SU-DHL-6 (cell line): Measurements from ENCODE around the gene GARS1.

ENCODE experiments used
- H2AFZ ChIP-seq: fragments of 200-600 bp; sonication (generic); 2 replicates; pipeline ENCODE4 v1.6.1; 2014; ENCODE audit warnings: low read depth, mild to moderate bottlenecking, moderate library complexity, mixed read lengths, antibody characterized with exemption, low read length; ENCODE audit not compliant: severe bottlenecking
- H3F3A ChIP-seq: fragments of 200-600 bp; shearing (Covaris generic); 2 replicates; pipeline ENCODE4 v1.6.0; 2016; ENCODE audit warnings: antibody characterized with exemption, mild to moderate bottlenecking; ENCODE audit not compliant: insufficient read depth
- H3K27ac ChIP-seq: fragments of 200-600 bp; sonication (generic); 2 replicates; pipeline ENCODE4 v1.5.1; 2016; ENCODE audit warnings: low read depth, mild to moderate bottlenecking, low read length, moderate library complexity, mixed read lengths
- H3K27me3 ChIP-seq: fragments of 200-600 bp; sonication (generic), shearing (Covaris generic); 2 replicates; pipeline ENCODE4 v1.6.0; 2014; ENCODE audit warnings: mild to moderate bottlenecking, low read length
- H3K36me3 ChIP-seq: fragments of 200-600 bp; sonication (generic); 2 replicates; pipeline ENCODE4 v1.6.1; 2014; ENCODE audit warnings: mild to moderate bottlenecking, low read length, mixed read lengths
- H3K4me2 ChIP-seq: fragments of 300-600, 200-600 bp; shearing (Covaris generic), sonication (generic); 2 replicates; pipeline ENCODE4 v1.6.0; 2014; ENCODE audit warnings: low read length, low read depth, mild to moderate bottlenecking; ENCODE audit not compliant: poor library complexity, severe bottlenecking
- H3K4me3 ChIP-seq: fragments of 200-600 bp; sonication (generic); 2 replicates; pipeline ENCODE4 v1.5.1; 2014; ENCODE audit warnings: antibody characterized with exemption, low read length, mild to moderate bottlenecking, mixed read lengths; ENCODE audit not compliant: insufficient read depth, poor library complexity, severe bottlenecking
- H3K79me2 ChIP-seq: fragments of 200-600 bp; sonication (generic); 2 replicates; pipeline ENCODE4 v1.6.1; 2014; ENCODE audit warnings: mild to moderate bottlenecking, low read length, moderate library complexity; ENCODE audit not compliant: insufficient read depth
- H3K9ac ChIP-seq: fragments of 200-600 bp; sonication (generic); 2 replicates; pipeline ENCODE4 v1.7.0; 2014; ENCODE audit warnings: mild to moderate bottlenecking, low read length
- H3K9me2 ChIP-seq: fragments of 200-600 bp; sonication (generic); replicated peaks from 2 replicates; pipeline ENCODE4 v1.6.1; 2014; ENCODE audit warnings: low read length; ENCODE audit not compliant: insufficient read depth
- H3K9me3 ChIP-seq: fragments of 200-600 bp; sonication (generic); 2 replicates; pipeline ENCODE4 v1.6.1; 2014; ENCODE audit warnings: low read length, mixed read lengths; ENCODE audit not compliant: insufficient read depth
- H4K20me1 ChIP-seq: fragments of 200-600 bp; sonication (generic); 2 replicates; pipeline ENCODE4 v1.6.1; 2014; ENCODE audit warnings: low read depth, mild to moderate bottlenecking, antibody characterized with exemption, low read length, moderate library complexity, mixed read lengths
- CTCF ChIP-seq: fragments of 200-600 bp; sonication (generic); IDR thresholded peaks from one replicate; pipeline ENCODE4 v1.5.1; 2017; ENCODE audit warnings: antibody characterized with exemption, mild to moderate bottlenecking, low read length, moderate library complexity; ENCODE audit not compliant: insufficient read depth, poor library complexity, severe bottlenecking
- EZH2phosphoT487 ChIP-seq: fragments of 200-600 bp; sonication (generic), shearing (Covaris generic); conservative IDR thresholded peaks from 2 replicates; pipeline ENCODE4 v1.6.1; 2018; ENCODE audit warnings: mild to moderate bottlenecking, antibody characterized with exemption, low read length, moderate library complexity, mixed read lengths

GARS1 gene

GRCh38 chr7:30553141-30553540 lies 41.5 kb upstream of the GARS1 start:
- no peaks in the 10 kb centered on the region for H3F3A ChIP-seq
- H3K9ac ChIP-seq: no peak overlapping the region
- H3K4me2 ChIP-seq: no peak overlapping the region
- H4K20me1 ChIP-seq: no peaks in the 10 kb centered on the region
- H3K27ac ChIP-seq: no peak overlapping the region
- H3K36me3 ChIP-seq: no peaks in the 10 kb centered on the region
- H3K9me3 ChIP-seq: no peaks in the 10 kb centered on the region
- no peaks in the 10 kb centered on the region for H3K79me2 ChIP-seq
- H3K9me2 ChIP-seq: no peaks in the 10 kb centered on the region
- TF ChIP-seq EZH2phosphoT487 (no peak), CTCF (no peak)
- H2AFZ ChIP-seq: no peak overlapping the region
- no peak overlapping the region for H3K4me3 ChIP-seq
- H3K27me3 ChIP-seq: no peaks in the 10 kb centered on the region

- Histone ChIP-seq H3F3A (no peaks in the 10 kb centered on the region), H3K4me3 (no peak overlapping the region), H3K27ac (no peak overlapping the region), H3K79me2 (no peaks in the 10 kb centered on the region), H3K9me3 (no peaks in the 10 kb centered on the region), H3K9me2 (no peaks in the 10 kb centered on the region), H4K20me1 (no peaks in the 10 kb centered on the region), H3K9ac (no peak overlapping the region), H3K4me2 (no peak overlapping the region), H2AFZ (no peak overlapping the region), H3K36me3 (no peaks in the 10 kb centered on the region), H3K27me3 (no peaks in the 10 kb centered on the region)
- TF ChIP-seq CTCF: no peak
Observed at GRCh38 chr7:30553546-30553945, 41.1 kb upstream of the GARS1 start.

GRCh38 chr7:30555525-30555924 lies 39.2 kb upstream of the GARS1 start:
- TF ChIP-seq EZH2phosphoT487: no peak
- no peak for TF ChIP-seq CTCF
- H3K9me3 ChIP-seq: no peaks in the 10 kb centered on the region
- no peaks in the 10 kb centered on the region for H3K36me3 ChIP-seq
- H3K4me2 ChIP-seq: no peak overlapping the region
- H3K79me2 ChIP-seq: no peaks in the 10 kb centered on the region
- no peaks in the 10 kb centered on the region for H3K27me3 ChIP-seq
- H4K20me1 ChIP-seq: no peaks in the 10 kb centered on the region
- no peak overlapping the region for H3K27ac ChIP-seq
- H3K4me3 ChIP-seq: no peak overlapping the region
- no peak overlapping the region for H2AFZ ChIP-seq
- H3F3A ChIP-seq: no peaks in the 10 kb centered on the region
- H3K9ac ChIP-seq: no peak overlapping the region
- no peaks in the 10 kb centered on the region for H3K9me2 ChIP-seq

GRCh38 chr7:30556840-30557239 lies 37.8 kb upstream of the GARS1 start:
- Histone ChIP-seq H2AFZ (no peak overlapping the region), H3K9ac (no peak overlapping the region), H3K4me3 (no peak overlapping the region), H3K9me2 (no peaks in the 10 kb centered on the region), H3K9me3 (no peaks in the 10 kb centered on the region), H3K27me3 (no peaks in the 10 kb centered on the region), H3F3A (no peaks in the 10 kb centered on the region), H3K27ac (no peak overlapping the region), H3K4me2 (no peak overlapping the region), H3K79me2 (no peaks in the 10 kb centered on the region), H4K20me1 (no peaks in the 10 kb centered on the region), H3K36me3 (no peaks in the 10 kb centered on the region)
- TF ChIP-seq EZH2phosphoT487 (no peak), CTCF (no peak)
